Measurements from ENCODE around the gene RAPGEF2.

- TF ChIP-seq POLR2AphosphoS5 (IDR thresholded peaks at IDR 0.05) = no peak
- no peak for TF ChIP-seq POLR2A (IDR thresholded peaks at IDR 0.05)
These were observed 223.6 kb downstream of the RAPGEF2 start for GRCh38 chr4:159326480-159326879.

Data from spleen (tissue), 3 donors.